ENCODE data around the gene TRPM2. TPM values are rescaled to one million over a fixed set of nuclear protein-coding genes. Genes with fewer than 3 reads are reported as not detected.

Gene TRPM2
- total RNA-seq, 1 donor from 2014 or later = 12.0 TPM

- DNase-seq (ENCODE audit: low spot score) = no peak
Measured at GRCh38 chr21:44456214-44456914, 102.9 kb downstream of the TRPM2 start.

- DNase-seq (ENCODE audit: low spot score) = no peak
Measured at GRCh38 chr21:44456915-44457736, 103.7 kb downstream of the TRPM2 start.

GRCh38 chr21:44458971-44459711 lies 105.7 kb downstream of the TRPM2 start:
- DNase-seq (ENCODE audit: low spot score) = no peak

GRCh38 chr21:44459712-44460440 lies 106.5 kb downstream of the TRPM2 start:
- no peak for DNase-seq (ENCODE audit: low spot score)

- no peak for DNase-seq (ENCODE audit: low spot score)
Measured at GRCh38 chr21:44460441-44460755, 107.0 kb downstream of the TRPM2 start.

GRCh38 chr21:44461005-44461404 lies 107.6 kb downstream of the TRPM2 start:
- no peak for DNase-seq (ENCODE audit: low spot score)

- no peak for DNase-seq (ENCODE audit: low spot score)
Measured at GRCh38 chr21:44461464-44462001, 108.1 kb downstream of the TRPM2 start.

GRCh38 chr21:44462086-44462833 lies 108.8 kb downstream of the TRPM2 start:
- DNase-seq (ENCODE audit: low spot score) = peak; percentile 76

GRCh38 chr21:44462834-44463200 lies 109.4 kb downstream of the TRPM2 start:
- DNase-seq (ENCODE audit: low spot score) = no peak

- peak; percentile 77 for DNase-seq (ENCODE audit: low spot score)
Measured at GRCh38 chr21:44463724-44464123, 110.3 kb downstream of the TRPM2 start.

- peak; percentile 55 for DNase-seq (ENCODE audit: low spot score)
Measured at GRCh38 chr21:44464351-44464750, 110.9 kb downstream of the TRPM2 start.

- DNase-seq (ENCODE audit: low spot score) = peak; percentile 77
Measured at GRCh38 chr21:44466351-44466954, 113.0 kb downstream of the TRPM2 start.

GRCh38 chr21:44466996-44467858 lies 113.8 kb downstream of the TRPM2 start:
- peak; percentile 85 for DNase-seq (ENCODE audit: low spot score)

GRCh38 chr21:44467859-44468195 lies 114.4 kb downstream of the TRPM2 start:
- DNase-seq (ENCODE audit: low spot score) = peak; percentile 87

- DNase-seq (ENCODE audit: low spot score) = no peak
Measured at GRCh38 chr21:44471341-44471740, 117.9 kb downstream of the TRPM2 start.

- DNase-seq (ENCODE audit: low spot score) = no peak
Measured at GRCh38 chr21:44471996-44472395, 118.6 kb downstream of the TRPM2 start.

- no peak for DNase-seq (ENCODE audit: low spot score)
Measured at GRCh38 chr21:44473915-44474555, 120.6 kb downstream of the TRPM2 start.

GRCh38 chr21:44475266-44475845 lies 121.9 kb downstream of the TRPM2 start:
- DNase-seq (ENCODE audit: low spot score) = no peak

Measured in mesenteric fat pad (tissue), 1 donor.